GM23338 (cell line): ENCODE measurements around the gene IKBKG. TPM values are rescaled to one million over a fixed set of nuclear protein-coding genes. Genes with fewer than 3 reads are reported as not detected.

Experiments
- ATAC-seq: fragments of 200-7000 bp; cut with Tn5 transposase; 3 replicates; pipeline ENCODE4 v1.9.1; 2020
- DNase-seq: peaks from one replicate; pipeline ENCODE4 v3.0.0-alpha.2; 2015; ENCODE audit warnings: low spot score
- H2AFZ ChIP-seq: fragments of 200-600 bp; sonication (generic); 2 replicates; pipeline ENCODE4 v1.8.0; 2016; ENCODE audit warnings: antibody characterized with exemption, mild to moderate bottlenecking, moderate library complexity
- H3F3A ChIP-seq: fragments of 200-600 bp; sonication (generic); replicated peaks from 2 replicates; pipeline ENCODE4 v1.8.0; 2017; ENCODE audit warnings: antibody characterized with exemption, mixed run types, low read depth
- H3K27ac ChIP-seq: fragments of 200-600 bp; sonication (generic); 2 replicates; pipeline ENCODE4 v1.6.1; 2016; ENCODE audit warnings: low read depth
- H3K27me3 ChIP-seq: fragments of 200-600 bp; sonication (generic); 2 replicates; pipeline ENCODE4 v1.8.0; 2016; ENCODE audit warnings: mild to moderate bottlenecking, mixed run types, moderate library complexity; ENCODE audit not compliant: insufficient read depth
- H3K36me3 ChIP-seq: fragments of 200-600 bp; sonication (generic); 2 replicates; pipeline ENCODE4 v1.8.0; 2016; ENCODE audit warnings: mild to moderate bottlenecking; ENCODE audit not compliant: insufficient read depth
- H3K4me1 ChIP-seq: fragments of 200-600 bp; sonication (generic); 2 replicates; pipeline ENCODE4 v1.8.0; 2016; ENCODE audit warnings: mild to moderate bottlenecking, moderate library complexity; ENCODE audit not compliant: insufficient read depth
- H3K4me2 ChIP-seq: fragments of 200-600 bp; sonication (generic); 2 replicates; pipeline ENCODE4 v1.7.1; 2017; ENCODE audit warnings: mixed run types
- H3K4me3 ChIP-seq: fragments of 200-600 bp; sonication (generic); 2 replicates; pipeline ENCODE4 v1.6.1; 2016; ENCODE audit warnings: mixed run types
- H3K79me2 ChIP-seq: fragments of 200-600 bp; sonication (generic); replicated peaks from 2 replicates; pipeline ENCODE4 v1.8.0; 2017; ENCODE audit warnings: mild to moderate bottlenecking; ENCODE audit not compliant: insufficient read depth
- H3K9me2 ChIP-seq: fragments of 200-600 bp; sonication (generic); 2 replicates; pipeline ENCODE4 v1.8.0; 2017; ENCODE audit not compliant: insufficient read depth
- H4K20me1 ChIP-seq: fragments of 200-600 bp; sonication (generic); replicated peaks from 2 replicates; pipeline ENCODE4 v1.8.0; 2017; ENCODE audit warnings: mild to moderate bottlenecking; ENCODE audit not compliant: insufficient read depth
- H3K27ac Mint-ChIP-seq: 2 replicates; pipeline ENCODE4 v1.8.0; 2020; ENCODE audit warnings: inconsistent platforms, mild to moderate bottlenecking, moderate library complexity, mixed read lengths
- H3K27me3 Mint-ChIP-seq: 3 replicates; pipeline ENCODE4 v1.8.0; 2022; ENCODE audit warnings: low read depth, mild to moderate bottlenecking, moderate library complexity, mixed read lengths, inconsistent platforms; ENCODE audit not compliant: insufficient read depth, poor library complexity
- H3K36me3 Mint-ChIP-seq: 3 replicates; pipeline ENCODE4 v1.8.0; 2021; ENCODE audit warnings: low read depth, mild to moderate bottlenecking, inconsistent platforms, moderate library complexity, mixed read lengths
- H3K4me1 Mint-ChIP-seq: 3 replicates; pipeline ENCODE4 v1.8.0; 2020; ENCODE audit warnings: mild to moderate bottlenecking, inconsistent platforms, mixed read lengths
- H3K4me3 Mint-ChIP-seq: 3 replicates; pipeline ENCODE4 v1.8.0; 2021; ENCODE audit warnings: moderate library complexity, mild to moderate bottlenecking, inconsistent platforms, mixed read lengths
- H3K9me3 Mint-ChIP-seq: 3 replicates; pipeline ENCODE4 v1.8.0; 2020; ENCODE audit warnings: moderate library complexity, mild to moderate bottlenecking, inconsistent platforms, mixed read lengths
- EZH2 ChIP-seq: fragments of 200-600 bp; sonication (generic); IDR thresholded peaks from one replicate; pipeline ENCODE4 v1.8.0; 2017; ENCODE audit warnings: antibody characterized with exemption, mild to moderate bottlenecking, low read depth; ENCODE audit not compliant: unreplicated experiment
- EZH2phosphoT487 ChIP-seq: fragments of 200-600 bp; sonication (generic); IDR thresholded peaks from one replicate; pipeline ENCODE4 v1.8.1; 2018; ENCODE audit warnings: antibody characterized with exemption; ENCODE audit not compliant: unreplicated experiment
- JUNB ChIP-seq: IDR thresholded peaks from one replicate; pipeline ENCODE4 v1.6.1; 2016; ENCODE audit warnings: antibody characterized with exemption; ENCODE audit not compliant: unreplicated experiment
- NANOG ChIP-seq: IDR thresholded peaks from 2 replicates; pipeline ENCODE4 v1.6.1; 2016; ENCODE audit warnings: antibody characterized with exemption, borderline replicate concordance
- POLR2AphosphoS5 ChIP-seq: IDR thresholded peaks from 2 replicates; pipeline ENCODE4 v1.6.1; 2016; ENCODE audit warnings: antibody characterized with exemption, low read depth
- REST ChIP-seq: IDR thresholded peaks from one replicate; pipeline ENCODE4 v1.6.1; 2018; ENCODE audit warnings: antibody characterized with exemption; ENCODE audit not compliant: unreplicated experiment
- STAT1 ChIP-seq: IDR thresholded peaks from one replicate; pipeline ENCODE4 v1.6.1; 2016; ENCODE audit warnings: antibody characterized with exemption; ENCODE audit not compliant: unreplicated experiment
- ZNF114 ChIP-seq: fragments of 250-450 bp; sonication (Bioruptor Pico); IDR thresholded peaks from 2 replicates; pipeline ENCODE4 v1.5.0; 2020; ENCODE audit warnings: mild to moderate bottlenecking, moderate library complexity
- polyA plus RNA-seq: library from polyadenylated mRNA; unstranded; fragments of >200 nt; fragmentation: Nextera tagmentation; extraction: Ambion mirVana; gene quantifications from 2 replicates; pipeline ENCODE4 v1.2.1, GENCODE V29; 2016
- total RNA-seq: library from RNA; depleted of rRNA; stranded (reverse); fragments of >200 nt; shearing (Covaris generic); gene quantifications from 2 replicates; pipeline ENCODE4 v1.2.3, GENCODE V29; 2014
- TF ChIP-seq, protein P1 (sequence below), 2 experiments: fragments of 200-600 bp in 1 of 2; sonication (generic) in 1 of 2; conservative IDR thresholded peaks; 2 replicates each; pipeline versions ENCODE4 v1.5.1 to v1.6.1; 2016 to 2017; ENCODE audit warnings: antibody characterized with exemption in 2 of 2, low read depth in 2 of 2, mild to moderate bottlenecking in 2 of 2, moderate library complexity in 1 of 2
- TF ChIP-seq, protein P2 (sequence below): fragments of 250-450 bp; sonication (Bioruptor Pico); IDR thresholded peaks from 2 replicates; pipeline ENCODE4 v1.5.0; 2020; ENCODE audit warnings: mild to moderate bottlenecking, moderate library complexity

Gene IKBKG
- total and polyA plus RNA-seq, 2 experiments from 2014 or later, result 11.5 to 14.9 TPM

GRCh38 chrX:154506483-154507332 is 40.7 kb upstream of the IKBKG start:
- Histone ChIP-seq H3F3A (no peaks in the 10 kb centered on the region), H3K4me2 (no peak overlapping the region), H3K36me3 (no peaks in the 10 kb centered on the region), H3K79me2 (no peaks in the 10 kb centered on the region), H3K4me1 (no peaks in the 10 kb centered on the region), H3K27me3 (no peaks in the 10 kb centered on the region), H3K27ac (no peak overlapping the region), H3K9me2 (no peaks in the 10 kb centered on the region), H3K4me3 (no peak overlapping the region), H2AFZ (no peak overlapping the region), H4K20me1 (no peaks in the 10 kb centered on the region)
- no peak for ATAC-seq
- Mint-ChIP-seq H3K4me3 (no peak overlapping the region), H3K27me3 (no peaks in the 10 kb centered on the region), H3K9me3 (no peaks in the 10 kb centered on the region), H3K36me3 (peaks cover 13% of the 10 kb centered on the region; the same call in 2 of the 3 replicates), H3K4me1 (no peaks in the 10 kb centered on the region), H3K27ac (no peak overlapping the region)
- no peak for DNase-seq
- TF ChIP-seq ZNF114 (CRISPR knock-in tag), result no peak
- no peak for TF ChIP-seq POLR2AphosphoS5
- TF ChIP-seq, protein P1, sequence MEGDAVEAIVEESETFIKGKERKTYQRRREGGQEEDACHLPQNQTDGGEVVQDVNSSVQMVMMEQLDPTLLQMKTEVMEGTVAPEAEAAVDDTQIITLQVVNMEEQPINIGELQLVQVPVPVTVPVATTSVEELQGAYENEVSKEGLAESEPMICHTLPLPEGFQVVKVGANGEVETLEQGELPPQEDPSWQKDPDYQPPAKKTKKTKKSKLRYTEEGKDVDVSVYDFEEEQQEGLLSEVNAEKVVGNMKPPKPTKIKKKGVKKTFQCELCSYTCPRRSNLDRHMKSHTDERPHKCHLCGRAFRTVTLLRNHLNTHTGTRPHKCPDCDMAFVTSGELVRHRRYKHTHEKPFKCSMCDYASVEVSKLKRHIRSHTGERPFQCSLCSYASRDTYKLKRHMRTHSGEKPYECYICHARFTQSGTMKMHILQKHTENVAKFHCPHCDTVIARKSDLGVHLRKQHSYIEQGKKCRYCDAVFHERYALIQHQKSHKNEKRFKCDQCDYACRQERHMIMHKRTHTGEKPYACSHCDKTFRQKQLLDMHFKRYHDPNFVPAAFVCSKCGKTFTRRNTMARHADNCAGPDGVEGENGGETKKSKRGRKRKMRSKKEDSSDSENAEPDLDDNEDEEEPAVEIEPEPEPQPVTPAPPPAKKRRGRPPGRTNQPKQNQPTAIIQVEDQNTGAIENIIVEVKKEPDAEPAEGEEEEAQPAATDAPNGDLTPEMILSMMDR (conservative IDR thresholded peaks at IDR 0.05; ENCODE audit: low read depth in 2 of 2), result no peak
- no peak for TF ChIP-seq NANOG
- no peak for TF ChIP-seq REST
- no peak for TF ChIP-seq EZH2
- TF ChIP-seq JUNB, result no peak
- TF ChIP-seq, protein P2, sequence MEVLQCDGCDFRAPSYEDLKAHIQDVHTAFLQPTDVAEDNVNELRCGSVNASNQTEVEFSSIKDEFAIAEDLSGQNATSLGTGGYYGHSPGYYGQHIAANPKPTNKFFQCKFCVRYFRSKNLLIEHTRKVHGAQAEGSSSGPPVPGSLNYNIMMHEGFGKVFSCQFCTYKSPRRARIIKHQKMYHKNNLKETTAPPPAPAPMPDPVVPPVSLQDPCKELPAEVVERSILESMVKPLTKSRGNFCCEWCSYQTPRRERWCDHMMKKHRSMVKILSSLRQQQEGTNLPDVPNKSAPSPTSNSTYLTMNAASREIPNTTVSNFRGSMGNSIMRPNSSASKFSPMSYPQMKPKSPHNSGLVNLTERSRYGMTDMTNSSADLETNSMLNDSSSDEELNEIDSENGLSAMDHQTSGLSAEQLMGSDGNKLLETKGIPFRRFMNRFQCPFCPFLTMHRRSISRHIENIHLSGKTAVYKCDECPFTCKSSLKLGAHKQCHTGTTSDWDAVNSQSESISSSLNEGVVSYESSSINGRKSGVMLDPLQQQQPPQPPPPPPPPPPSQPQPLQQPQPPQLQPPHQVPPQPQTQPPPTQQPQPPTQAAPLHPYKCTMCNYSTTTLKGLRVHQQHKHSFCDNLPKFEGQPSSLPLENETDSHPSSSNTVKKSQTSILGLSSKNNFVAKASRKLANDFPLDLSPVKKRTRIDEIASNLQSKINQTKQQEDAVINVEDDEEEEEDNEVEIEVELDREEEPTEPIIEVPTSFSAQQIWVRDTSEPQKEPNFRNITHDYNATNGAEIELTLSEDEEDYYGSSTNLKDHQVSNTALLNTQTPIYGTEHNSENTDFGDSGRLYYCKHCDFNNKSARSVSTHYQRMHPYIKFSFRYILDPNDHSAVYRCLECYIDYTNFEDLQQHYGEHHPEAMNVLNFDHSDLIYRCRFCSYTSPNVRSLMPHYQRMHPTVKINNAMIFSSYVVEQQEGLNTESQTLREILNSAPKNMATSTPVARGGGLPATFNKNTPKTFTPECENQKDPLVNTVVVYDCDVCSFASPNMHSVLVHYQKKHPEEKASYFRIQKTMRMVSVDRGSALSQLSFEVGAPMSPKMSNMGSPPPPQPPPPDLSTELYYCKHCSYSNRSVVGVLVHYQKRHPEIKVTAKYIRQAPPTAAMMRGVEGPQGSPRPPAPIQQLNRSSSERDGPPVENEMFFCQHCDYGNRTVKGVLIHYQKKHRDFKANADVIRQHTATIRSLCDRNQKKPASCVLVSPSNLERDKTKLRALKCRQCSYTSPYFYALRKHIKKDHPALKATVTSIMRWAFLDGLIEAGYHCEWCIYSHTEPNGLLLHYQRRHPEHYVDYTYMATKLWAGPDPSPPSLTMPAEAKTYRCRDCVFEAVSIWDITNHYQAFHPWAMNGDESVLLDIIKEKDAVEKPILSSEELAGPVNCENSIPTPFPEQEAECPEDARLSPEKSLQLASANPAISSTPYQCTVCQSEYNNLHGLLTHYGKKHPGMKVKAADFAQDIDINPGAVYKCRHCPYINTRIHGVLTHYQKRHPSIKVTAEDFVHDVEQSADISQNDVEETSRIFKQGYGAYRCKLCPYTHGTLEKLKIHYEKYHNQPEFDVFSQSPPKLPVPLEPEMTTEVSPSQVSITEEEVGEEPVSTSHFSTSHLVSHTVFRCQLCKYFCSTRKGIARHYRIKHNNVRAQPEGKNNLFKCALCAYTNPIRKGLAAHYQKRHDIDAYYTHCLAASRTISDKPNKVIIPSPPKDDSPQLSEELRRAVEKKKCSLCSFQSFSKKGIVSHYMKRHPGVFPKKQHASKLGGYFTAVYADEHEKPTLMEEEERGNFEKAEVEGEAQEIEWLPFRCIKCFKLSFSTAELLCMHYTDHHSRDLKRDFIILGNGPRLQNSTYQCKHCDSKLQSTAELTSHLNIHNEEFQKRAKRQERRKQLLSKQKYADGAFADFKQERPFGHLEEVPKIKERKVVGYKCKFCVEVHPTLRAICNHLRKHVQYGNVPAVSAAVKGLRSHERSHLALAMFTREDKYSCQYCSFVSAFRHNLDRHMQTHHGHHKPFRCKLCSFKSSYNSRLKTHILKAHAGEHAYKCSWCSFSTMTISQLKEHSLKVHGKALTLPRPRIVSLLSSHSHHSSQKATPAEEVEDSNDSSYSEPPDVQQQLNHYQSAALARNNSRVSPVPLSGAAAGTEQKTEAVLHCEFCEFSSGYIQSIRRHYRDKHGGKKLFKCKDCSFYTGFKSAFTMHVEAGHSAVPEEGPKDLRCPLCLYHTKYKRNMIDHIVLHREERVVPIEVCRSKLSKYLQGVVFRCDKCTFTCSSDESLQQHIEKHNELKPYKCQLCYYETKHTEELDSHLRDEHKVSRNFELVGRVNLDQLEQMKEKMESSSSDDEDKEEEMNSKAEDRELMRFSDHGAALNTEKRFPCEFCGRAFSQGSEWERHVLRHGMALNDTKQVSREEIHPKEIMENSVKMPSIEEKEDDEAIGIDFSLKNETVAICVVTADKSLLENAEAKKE (CRISPR knock-in tag), result no peak
- no peak for TF ChIP-seq EZH2phosphoT487
- TF ChIP-seq STAT1, result no peak
